Mesenteric fat pad (tissue), 1 donor: ENCODE data around the gene PRICKLE2. TPM values are rescaled to one million over a fixed set of nuclear protein-coding genes. Genes with fewer than 3 reads are reported as not detected.

Experiments used
- DNase-seq: peaks from one replicate; pipeline ENCODE4 v3.0.0-alpha.2; 2020; ENCODE audit warnings: low spot score
- total RNA-seq: library from RNA; stranded (reverse); fragmentation: NEBNext Ultra II Directional; extraction: Animal tissue kit (Norgen Biotek cat#: 25700); gene quantifications from one replicate; pipeline ENCODE4 v1.2.1, GENCODE V29; 2021
- donor health status: DM: yes; HTN: yes; CAD: no.

The PRICKLE2 gene
- total RNA-seq, 1 donor from 2014 or later: 65.7 TPM

DNA sequence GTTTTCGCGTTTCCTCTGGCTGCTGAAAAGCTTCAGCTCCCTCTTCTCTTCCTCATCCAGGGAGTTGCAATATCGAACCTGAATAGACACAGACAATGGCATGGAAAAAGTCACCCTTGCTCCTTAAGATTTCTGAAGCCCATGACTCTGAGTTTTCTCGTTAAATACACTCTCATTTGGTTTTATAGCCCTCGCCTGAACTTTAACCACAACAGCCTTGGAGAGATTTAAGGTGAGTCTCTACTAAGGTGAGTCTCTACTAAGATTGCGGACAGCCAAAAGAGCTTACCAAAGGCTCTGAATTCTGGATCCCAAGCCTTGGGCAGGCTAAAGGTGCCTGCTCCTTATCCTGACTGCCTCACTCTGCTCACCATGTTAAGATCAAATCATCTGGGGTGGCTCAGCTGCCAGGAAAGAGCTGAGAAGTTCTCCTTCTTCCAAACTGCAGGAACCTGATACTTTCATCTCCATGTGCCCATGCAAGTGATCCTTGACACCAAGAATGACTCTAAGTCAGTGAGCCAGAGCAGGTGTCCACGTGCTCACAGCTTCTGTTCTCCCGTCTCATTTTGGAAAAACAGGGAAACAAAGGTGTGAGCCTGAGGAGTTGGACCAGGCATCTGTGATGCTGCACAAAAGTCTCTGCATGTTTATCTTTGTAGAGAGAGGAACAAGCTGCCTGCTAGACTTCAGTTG lies 65.1 kb downstream of the PRICKLE2 start:
- DNase-seq: no peak

- no peak for DNase-seq
These were observed 66.9 kb downstream of the PRICKLE2 start for GRCh38 chr3:64158334-64158733.

DNA sequence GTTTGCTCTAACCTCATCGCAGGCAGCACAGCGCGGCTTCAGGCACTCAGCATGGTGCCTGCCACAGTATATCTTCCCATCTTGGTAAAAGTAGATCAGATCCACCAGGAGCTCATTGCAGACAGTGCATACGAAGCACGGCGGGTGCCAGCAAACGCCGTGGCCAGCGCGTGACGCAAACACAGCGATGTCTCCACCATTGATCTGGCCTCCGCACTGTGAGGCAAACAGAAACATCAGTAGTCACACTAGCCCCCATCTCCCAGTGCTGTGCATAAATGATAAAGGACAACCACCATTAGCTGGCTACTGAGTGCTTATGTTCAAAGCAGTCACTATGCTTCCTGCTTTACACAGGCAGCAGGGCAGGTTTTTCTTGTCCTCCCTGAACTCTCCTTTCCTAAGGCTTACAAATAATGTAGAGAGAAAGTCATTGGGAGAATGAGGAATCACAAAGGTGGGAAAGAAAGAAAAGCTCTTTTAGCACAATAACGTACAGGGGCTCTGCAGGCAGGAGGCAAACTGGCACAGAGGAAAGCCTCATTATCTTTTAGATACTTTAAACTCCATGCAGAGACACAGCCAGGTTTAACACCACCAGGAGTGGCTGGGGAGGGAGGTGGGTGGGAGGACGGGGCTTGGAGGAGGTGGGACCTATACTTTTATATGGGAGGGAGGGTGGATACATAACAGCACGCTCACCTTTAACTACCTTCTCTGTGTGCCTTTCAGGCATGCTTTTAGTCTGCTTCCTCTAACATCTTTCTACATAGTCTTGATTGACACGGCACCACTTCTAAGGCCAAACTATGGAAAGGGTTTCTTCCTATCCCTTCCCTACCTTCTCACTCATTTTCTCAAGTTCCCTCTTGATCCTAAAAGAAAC lies 67.9 kb downstream of the PRICKLE2 start:
- no peak for DNase-seq

DNA sequence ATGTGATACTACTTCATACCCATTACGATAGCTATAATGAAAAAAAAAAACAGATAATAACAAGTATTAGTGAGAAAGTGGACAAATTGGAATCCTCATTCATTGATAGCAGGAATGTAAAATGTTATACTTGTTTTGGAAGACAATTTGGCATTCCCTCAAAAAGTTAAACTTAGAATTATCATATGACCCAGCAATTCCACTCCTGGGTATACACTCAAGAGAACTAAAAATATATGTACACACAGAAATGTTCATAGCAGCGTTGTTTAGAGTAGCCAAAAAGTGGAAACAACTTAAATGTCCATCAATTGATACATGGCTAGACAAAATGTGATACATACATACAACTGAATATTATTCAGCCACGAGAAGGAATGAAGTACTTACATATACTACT lies 69.9 kb downstream of the PRICKLE2 start:
- no peak for DNase-seq

GRCh38 chr3:64152676-64153466 lies 72.4 kb downstream of the PRICKLE2 start:
- no peak for DNase-seq

DNA sequence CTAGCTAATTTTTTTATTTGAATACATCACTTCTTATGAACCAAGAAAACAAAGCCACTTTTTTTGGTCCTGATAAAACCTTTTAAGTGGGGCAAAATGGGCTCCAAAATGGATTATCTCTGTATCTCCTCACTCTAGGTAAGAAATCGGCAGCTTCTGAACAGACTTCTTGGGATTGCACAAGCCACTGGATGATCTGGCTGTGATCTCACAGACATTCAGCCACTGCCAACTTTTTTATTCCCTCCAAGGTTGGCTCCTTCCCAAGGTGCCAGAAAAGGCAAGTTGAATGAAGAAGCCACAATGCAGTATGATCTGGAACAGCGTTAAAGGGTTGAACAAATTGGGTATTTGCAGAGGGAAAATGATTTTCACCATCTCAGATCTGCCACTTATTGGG lies 73.2 kb downstream of the PRICKLE2 start:
- DNase-seq: no peak

DNA sequence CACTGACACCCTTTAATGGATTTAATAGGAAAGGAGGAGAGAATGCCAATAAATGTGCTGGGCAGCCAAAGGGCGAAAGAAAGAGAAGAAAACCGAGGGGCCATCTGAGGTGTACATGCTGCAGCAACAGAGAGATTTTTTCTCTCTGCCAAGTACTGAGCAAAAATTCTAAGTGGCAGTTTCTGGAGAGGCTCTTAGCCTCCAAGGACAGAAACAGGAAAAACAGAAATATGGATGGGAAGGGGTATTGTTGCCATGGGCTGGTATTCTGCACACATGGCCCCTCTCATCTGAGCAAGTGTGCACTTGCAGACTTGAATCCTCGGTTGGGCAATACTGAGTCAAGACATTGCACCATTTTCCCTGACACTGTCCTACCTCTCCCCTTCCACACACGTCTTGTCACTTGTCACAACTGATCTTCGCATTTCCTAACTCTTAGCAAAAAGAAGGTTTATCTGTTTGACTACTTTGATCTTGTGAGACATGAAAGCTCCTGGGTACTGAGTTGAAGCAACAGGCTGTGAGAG lies 73.9 kb downstream of the PRICKLE2 start:
- DNase-seq: no peak

GRCh38 chr3:64150623-64151207 lies 74.6 kb downstream of the PRICKLE2 start:
- no peak for DNase-seq

DNA sequence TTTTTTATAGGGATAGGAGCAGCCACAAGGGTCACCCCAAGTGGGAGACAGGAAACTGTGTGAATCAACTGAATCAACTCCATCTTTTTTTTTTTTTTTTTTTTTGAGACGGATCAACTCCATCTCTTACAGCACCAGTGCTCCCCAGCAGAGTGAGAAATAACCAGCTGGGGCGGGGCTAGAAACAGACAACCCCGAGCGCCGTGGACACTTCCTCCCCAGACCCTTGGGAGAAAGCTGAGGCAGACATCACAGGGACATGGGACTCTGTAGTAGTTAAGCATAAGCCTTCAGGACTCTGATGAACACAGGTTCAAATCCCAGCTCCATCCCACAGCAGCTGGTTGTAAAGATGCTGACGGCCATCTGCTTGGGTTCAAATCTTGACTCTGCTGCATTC lies 75.4 kb downstream of the PRICKLE2 start:
- no peak for DNase-seq

GRCh38 chr3:64148955-64149653 lies 76.2 kb downstream of the PRICKLE2 start:
- no peak for DNase-seq

DNA sequence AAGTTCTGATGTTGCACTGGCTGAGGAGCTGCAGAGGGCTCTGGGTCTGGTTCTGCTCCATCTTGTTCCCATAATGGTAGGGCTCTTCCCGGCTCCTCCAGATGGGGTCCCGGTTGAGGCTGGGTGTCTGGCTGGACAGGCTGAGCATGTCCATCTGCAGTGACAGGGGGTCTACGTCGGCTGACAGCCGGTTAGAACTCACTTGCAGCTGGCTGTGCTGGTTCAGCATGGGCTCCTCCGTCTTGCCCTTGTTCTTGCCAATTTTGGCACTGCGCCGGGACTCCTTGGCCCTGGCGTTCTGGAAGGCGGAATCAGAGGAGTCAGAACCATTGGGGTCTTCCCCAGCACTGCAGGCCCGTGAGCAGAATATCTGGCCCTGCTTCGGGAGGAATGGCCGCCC lies 78.1 kb downstream of the PRICKLE2 start:
- DNase-seq: no peak

GRCh38 chr3:64145438-64145837 lies 79.8 kb downstream of the PRICKLE2 start:
- DNase-seq: no peak

DNA sequence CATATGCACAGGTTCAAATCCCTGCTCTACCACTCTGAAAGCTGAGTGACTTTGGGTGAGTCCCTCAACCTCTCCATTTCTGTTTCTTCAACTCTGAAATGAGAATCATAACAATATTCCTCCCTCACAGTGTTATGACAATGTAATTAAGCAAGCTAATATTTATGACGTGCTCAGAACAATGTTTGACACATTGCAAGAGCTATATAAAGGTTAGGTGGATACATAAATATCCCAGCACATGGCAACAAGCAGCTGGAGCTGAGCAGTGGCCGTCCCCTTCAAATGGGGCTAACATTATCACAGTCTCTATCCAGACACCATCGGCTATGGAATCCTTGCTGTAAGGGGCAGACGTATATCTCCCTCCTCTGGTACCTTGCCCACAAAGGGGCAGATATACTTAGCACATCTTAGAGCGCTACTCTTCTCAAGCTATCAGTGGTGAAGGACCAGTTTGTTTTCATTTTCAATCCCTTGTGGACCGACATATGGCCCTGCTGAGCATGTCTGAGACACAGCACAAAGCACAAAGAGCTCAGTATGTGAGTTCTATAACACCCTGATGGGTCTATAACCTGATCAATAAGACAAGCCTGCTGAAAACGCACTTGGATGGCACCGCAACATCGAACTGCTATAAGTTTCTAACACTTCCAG lies 80.9 kb downstream of the PRICKLE2 start:
- DNase-seq: no peak

- no peak for DNase-seq
These were observed 81.7 kb downstream of the PRICKLE2 start for GRCh38 chr3:64143409-64144130.

DNA sequence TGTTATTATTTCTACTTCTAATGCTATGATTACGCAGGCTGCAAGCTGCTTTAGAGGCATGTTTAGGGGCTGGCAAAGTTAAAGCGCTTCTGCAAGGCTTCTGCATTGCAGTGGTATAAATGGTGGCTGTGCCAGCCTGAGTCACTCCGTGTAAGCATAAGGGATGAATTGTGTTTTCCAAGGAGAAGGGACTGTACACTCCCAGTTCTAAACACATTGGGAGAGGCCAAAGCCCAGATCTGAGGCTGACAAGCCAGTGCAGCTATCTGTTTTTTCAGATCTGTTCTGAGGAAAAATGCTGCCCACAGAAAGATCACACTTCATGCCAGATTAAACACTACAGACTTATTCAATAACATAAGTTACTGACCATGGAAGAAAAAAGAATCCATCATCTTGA lies 83.8 kb downstream of the PRICKLE2 start:
- no peak for DNase-seq

DNA sequence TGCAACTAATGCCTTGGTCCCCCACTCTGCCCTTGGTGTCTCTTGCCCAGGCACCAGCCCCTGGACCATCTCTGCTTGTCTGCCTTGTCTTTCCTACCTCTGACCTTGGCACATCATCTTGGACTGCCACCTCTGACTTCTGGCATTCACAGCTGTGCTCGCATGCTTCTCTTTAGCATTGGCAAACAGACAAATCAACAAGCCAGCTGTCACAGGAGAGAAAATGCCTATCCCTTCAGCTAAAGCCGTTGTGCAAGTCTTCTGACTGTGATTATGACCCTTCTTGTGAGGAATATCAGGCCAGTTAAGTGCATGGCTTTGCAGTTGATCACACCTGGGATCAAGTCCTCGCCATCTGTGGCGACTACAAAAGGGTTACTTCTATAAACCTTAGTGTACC lies 84.6 kb downstream of the PRICKLE2 start:
- DNase-seq: no peak

- no peak for DNase-seq
These were observed 86.5 kb downstream of the PRICKLE2 start for GRCh38 chr3:64138656-64139375.

GRCh38 chr3:64138046-64138445 lies 87.2 kb downstream of the PRICKLE2 start:
- no peak for DNase-seq

DNA sequence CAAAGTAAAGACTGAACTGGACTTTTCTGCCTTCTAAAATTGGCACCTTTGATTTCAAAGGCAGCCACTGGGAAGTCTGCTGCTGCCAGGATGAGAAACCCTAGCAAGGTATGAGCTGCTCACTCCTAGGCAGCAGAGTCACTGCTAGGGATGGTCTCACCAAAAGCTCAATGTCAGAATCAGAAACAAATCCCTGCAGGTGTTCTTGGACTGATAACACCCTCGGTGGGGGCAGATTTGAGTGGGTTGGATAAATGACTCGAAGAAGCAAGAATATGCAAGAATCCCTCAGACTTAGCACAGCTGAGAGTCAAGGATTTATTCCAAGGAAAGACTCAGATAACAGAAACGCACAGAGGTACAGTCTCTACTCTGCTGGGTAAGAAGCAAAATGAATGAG lies 90.4 kb downstream of the PRICKLE2 start:
- DNase-seq: no peak
